Gastrocnemius medialis (tissue), 4 donors: Measurements from ENCODE around the gene FABP7. TPM values are rescaled to one million over a fixed set of nuclear protein-coding genes. Genes with fewer than 3 reads are reported as not detected.
A peak's percentile ranks its signal among the peaks of the same experiment; 100 is the strongest.

Source experiments
- ATAC-seq, 2 donors: fragments of 150-250 bp; one replicate each; pipeline ENCODE4 v1.9.1; 2016
- DNase-seq, 2 donors: peaks; one replicate each; pipeline ENCODE4 v3.0.0-alpha.2; 2019
- H3K27ac ChIP-seq, 4 donors: fragments of 200-600 bp; sonication (generic); 1 replicate in 1 of 4; 2 replicates in 3 of 4; pipeline ENCODE4 v1.5.1; 2016 to 2018; ENCODE audit warnings: mild to moderate bottlenecking in 2 of 4, moderate library complexity in 1 of 4
- H3K27me3 ChIP-seq, 3 donors: fragments of 200-600 bp; sonication (generic) in 2 of 3; 1 replicate in 1 of 3; 2 replicates in 2 of 3; pipeline versions ENCODE4 v1.5.1 to v1.6.0; 2016 to 2019; ENCODE audit warnings: mild to moderate bottlenecking in 1 of 3, moderate library complexity in 1 of 3
- H3K36me3 ChIP-seq, 2 donors: fragments of 200-600 bp; sonication (generic) in 1 of 2; one replicate each; pipeline ENCODE4 v1.5.1; 2017 to 2018
- H3K4me1 ChIP-seq, 2 donors: fragments of 200-600 bp; sonication (generic) in 1 of 2; one replicate each; pipeline ENCODE4 v1.5.1; 2016 to 2017; ENCODE audit warnings: mild to moderate bottlenecking in 2 of 2
- H3K4me3 ChIP-seq, 4 donors: fragments of 200-600 bp; sonication (generic) in 3 of 4; 1 replicate in 1 of 4; 2 replicates in 3 of 4; pipeline ENCODE4 v1.5.1; 2016 to 2019; ENCODE audit warnings: mild to moderate bottlenecking in 2 of 4
- H3K9me3 ChIP-seq, 3 donors: fragments of 200-600 bp; sonication (generic) in 2 of 3; 1 replicate in 1 of 3; 2 replicates in 2 of 3; pipeline ENCODE4 v1.5.1; 2016 to 2019
- POLR2A ChIP-seq, 2 donors: fragments of 450-650 bp; IDR thresholded peaks; one replicate each; pipeline ENCODE4 v1.6.1; 2017; ENCODE audit warnings: antibody characterized with exemption in 2 of 2, mild to moderate bottlenecking in 2 of 2, moderate library complexity in 2 of 2
- in situ Hi-C, 4 donors: fragments of 200-750 bp; cut with MboI; loops; one replicate each; pipeline versions ENCODE4 v1.15.0 to v1.8.0; 2017; ENCODE audit warnings: low sequenced_read_pairs in 4 of 4
- intact Hi-C: fragments of 100-400 bp; cut with DNase I; formaldehyde crosslinking; loops from one replicate; pipeline ENCODE4 v1.15.1; 2023; ENCODE audit warnings: low total_unique reads
- total RNA-seq, 4 donors: library from RNA; depleted of rRNA; stranded (reverse); fragments of >200 nt; gene quantifications; one replicate each; pipeline versions ENCODE4 v1.1.0 to v1.2.3, GENCODE V29; 2016
- TF ChIP-seq, protein P1 (sequence below), 5 experiments: fragments of 450-650 bp in 3 of 5; fragments of 200-600 bp in 2 of 5; sonication (generic) in 2 of 5; IDR thresholded peaks in 4 of 5; conservative IDR thresholded peaks in 1 of 5; 1 replicate in 4 of 5; 2 replicates in 1 of 5; pipeline ENCODE4 v1.5.1; 2016 to 2019; ENCODE audit warnings: antibody characterized with exemption in 5 of 5, mild to moderate bottlenecking in 3 of 5, moderate library complexity in 3 of 5

Gene FABP7
- total RNA-seq, 4 donors from 2014 or later = 0.51 to 21.0 (median 5.9) TPM

DNA sequence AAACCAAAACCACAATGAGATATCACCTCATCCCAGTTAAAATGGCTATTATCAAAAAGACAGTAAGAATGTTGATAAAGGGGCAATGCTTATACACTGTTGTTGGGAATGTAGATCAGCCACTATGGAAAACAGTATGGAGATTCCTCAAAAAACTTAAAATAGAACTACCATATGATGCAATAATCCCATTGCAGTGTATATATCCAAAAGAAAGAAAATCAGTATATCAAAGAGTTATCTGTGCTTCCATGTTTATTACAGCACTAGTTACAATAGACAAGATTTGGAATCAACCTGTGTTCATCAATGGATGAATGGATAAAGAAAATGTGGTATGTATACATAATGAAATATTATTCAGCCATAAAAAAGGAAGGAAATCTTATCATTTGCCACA lies 3.5 kb upstream of the FABP7 start:
- in situ Hi-C loops (no loop called here), intact Hi-C loops (no loop called here)
- DNase-seq (no peak), ATAC-seq (no peak)
- TF ChIP-seq, protein P1, sequence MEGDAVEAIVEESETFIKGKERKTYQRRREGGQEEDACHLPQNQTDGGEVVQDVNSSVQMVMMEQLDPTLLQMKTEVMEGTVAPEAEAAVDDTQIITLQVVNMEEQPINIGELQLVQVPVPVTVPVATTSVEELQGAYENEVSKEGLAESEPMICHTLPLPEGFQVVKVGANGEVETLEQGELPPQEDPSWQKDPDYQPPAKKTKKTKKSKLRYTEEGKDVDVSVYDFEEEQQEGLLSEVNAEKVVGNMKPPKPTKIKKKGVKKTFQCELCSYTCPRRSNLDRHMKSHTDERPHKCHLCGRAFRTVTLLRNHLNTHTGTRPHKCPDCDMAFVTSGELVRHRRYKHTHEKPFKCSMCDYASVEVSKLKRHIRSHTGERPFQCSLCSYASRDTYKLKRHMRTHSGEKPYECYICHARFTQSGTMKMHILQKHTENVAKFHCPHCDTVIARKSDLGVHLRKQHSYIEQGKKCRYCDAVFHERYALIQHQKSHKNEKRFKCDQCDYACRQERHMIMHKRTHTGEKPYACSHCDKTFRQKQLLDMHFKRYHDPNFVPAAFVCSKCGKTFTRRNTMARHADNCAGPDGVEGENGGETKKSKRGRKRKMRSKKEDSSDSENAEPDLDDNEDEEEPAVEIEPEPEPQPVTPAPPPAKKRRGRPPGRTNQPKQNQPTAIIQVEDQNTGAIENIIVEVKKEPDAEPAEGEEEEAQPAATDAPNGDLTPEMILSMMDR (IDR thresholded peaks at IDR 0.05 in 4 of 5, conservative IDR thresholded peaks at IDR 0.05 in 1 of 5) = no peak
- TF ChIP-seq POLR2A (IDR thresholded peaks at IDR 0.05) = no peak
- Histone ChIP-seq H3K27ac (no peak overlapping the region), H3K9me3 (no peaks in the 10 kb centered on the region), H3K36me3 (no peaks in the 10 kb centered on the region), H3K4me3 (no peak overlapping the region), H3K4me1 (peaks cover 3 to 7% of the 10 kb centered on the region in 2 donors), H3K27me3 (no peaks in the 10 kb centered on the region)

DNA sequence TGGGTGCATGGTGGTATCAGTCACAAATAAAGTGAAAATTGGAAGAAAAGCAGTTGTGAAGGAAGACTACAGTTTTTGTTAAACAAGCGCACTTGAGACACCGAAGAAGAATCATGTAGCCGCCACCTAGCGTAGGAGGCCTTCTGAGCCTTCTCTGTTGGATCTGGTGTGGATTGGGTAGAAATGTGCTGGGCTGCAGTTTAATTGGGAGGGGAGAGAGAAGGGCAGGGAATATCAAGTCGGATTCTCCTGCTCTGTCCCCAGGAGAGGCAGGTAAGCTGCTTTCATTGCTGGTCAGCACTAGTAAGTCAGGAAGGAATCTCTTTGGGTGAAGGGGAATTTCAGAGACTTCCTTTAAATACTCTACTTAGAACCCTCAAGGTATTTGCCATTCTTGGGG lies 1.2 kb upstream of the FABP7 start:
- no peak for DNase-seq
- intact Hi-C loops (no loop called here), in situ Hi-C loops (no loop called here)
- ATAC-seq = no peak
- Histone ChIP-seq H3K36me3 (no peaks in the 10 kb centered on the region), H3K27ac (no peak overlapping the region), H3K9me3 (no peaks in the 10 kb centered on the region), H3K27me3 (no peaks in the 10 kb centered on the region), H3K4me3 (no peak overlapping the region), H3K4me1 (peaks cover 3 to 7% of the 10 kb centered on the region in 2 donors)
- TF ChIP-seq, protein P1 (IDR thresholded peaks at IDR 0.05 in 4 of 5, conservative IDR thresholded peaks at IDR 0.05 in 1 of 5) = no peak
- TF ChIP-seq POLR2A (IDR thresholded peaks at IDR 0.05) = no peak

DNA sequence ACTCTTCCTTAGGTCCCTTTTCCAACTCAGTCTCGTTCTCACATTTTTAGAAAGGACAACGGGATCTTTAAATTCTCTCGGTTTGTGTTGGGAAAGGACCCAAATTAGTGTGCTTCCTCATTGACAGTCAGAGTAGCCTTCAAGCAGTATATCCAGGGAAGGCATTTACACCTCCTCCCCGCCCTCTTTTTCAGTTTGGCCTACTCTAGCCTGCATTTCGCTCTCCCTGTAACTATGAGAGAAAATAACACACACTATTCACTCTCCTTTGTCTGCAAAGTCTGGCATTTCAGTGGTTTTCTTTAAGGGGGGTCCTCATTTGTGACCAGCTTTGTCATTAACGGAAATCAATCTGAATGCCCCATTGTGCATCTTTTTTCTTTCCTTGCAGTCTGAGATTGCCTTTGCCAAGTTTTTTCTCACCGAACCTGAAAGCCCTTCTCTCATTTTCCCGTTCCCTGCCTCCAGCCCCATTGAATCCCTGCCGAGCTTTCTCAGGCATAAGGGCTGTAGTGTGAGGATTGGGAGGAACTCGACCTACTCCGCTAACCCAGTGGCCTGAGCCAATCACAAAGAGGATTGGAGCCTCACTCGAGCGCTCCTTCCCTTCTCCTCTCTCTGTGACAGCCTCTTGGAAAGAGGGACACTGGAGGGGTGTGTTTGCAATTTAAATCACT lies 393 bp upstream of the FABP7 start:
- ATAC-seq = peak in 1 of 2 donors; percentile 14
- DNase-seq = no peak
- Histone ChIP-seq H3K4me1 (peaks cover 3 to 7% of the 10 kb centered on the region in 2 donors), H3K4me3 (no peak overlapping the region), H3K27ac (no peak overlapping the region), H3K36me3 (no peaks in the 10 kb centered on the region), H3K27me3 (no peaks in the 10 kb centered on the region), H3K9me3 (no peaks in the 10 kb centered on the region)
- TF ChIP-seq, protein P1 (IDR thresholded peaks at IDR 0.05 in 4 of 5, conservative IDR thresholded peaks at IDR 0.05 in 1 of 5) = no peak
- no peak for TF ChIP-seq POLR2A (IDR thresholded peaks at IDR 0.05)
- in situ Hi-C loops = no loop called here
- intact Hi-C loops = no loop called here

DNA sequence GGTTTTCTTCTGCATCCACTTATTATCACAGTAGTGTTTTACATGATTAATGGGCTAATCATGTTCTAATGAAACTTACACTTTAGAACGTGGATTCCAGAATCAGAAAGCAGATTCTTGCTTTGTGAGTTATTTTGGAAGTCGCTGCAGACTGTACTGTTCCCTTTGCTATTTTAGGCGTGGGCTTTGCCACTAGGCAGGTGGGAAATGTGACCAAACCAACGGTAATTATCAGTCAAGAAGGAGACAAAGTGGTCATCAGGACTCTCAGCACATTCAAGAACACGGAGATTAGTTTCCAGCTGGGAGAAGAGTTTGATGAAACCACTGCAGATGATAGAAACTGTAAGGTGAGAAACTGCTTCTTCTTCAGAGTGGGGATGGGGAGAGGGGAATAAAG lies 598 bp downstream of the FABP7 start:
- Histone ChIP-seq H3K9me3 (no peaks in the 10 kb centered on the region), H3K27me3 (no peaks in the 10 kb centered on the region), H3K36me3 (no peaks in the 10 kb centered on the region), H3K27ac (peak overlapping the region in 2 of 4 donors; percentile 17 to 19), H3K4me1 (peaks cover 3 to 7% of the 10 kb centered on the region in 2 donors), H3K4me3 (peak overlapping the region in 1 of 4 donors; percentile 20)
- in situ Hi-C loops (no loop called here), intact Hi-C loops (no loop called here)
- DNase-seq = no peak
- no peak for TF ChIP-seq POLR2A (IDR thresholded peaks at IDR 0.05)
- TF ChIP-seq, protein P1 (IDR thresholded peaks at IDR 0.05 in 4 of 5, conservative IDR thresholded peaks at IDR 0.05 in 1 of 5) = no peak
- ATAC-seq = peak in 1 of 2 donors; percentile 24

DNA sequence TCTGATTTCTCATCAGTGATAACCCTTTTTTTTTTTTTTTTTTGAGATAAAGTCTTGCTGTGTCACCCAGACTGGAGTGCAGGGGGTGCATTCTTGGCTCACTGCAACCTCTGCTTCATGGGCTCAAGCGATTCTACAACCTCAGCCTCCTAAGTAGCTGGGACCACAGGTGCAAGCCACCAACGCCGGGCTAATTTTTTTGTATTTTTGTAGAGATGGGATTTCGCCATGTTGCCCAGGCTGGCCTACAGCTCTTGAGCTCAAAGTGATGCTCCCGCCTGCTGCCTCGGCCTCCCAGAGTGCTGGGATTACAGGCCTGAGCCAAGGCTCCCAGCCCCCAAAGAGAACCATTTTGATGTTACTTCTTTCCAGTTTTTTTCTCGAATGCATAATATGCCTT lies 2.2 kb downstream of the FABP7 start:
- Histone ChIP-seq H3K27ac (no peak overlapping the region), H3K4me1 (peaks cover 3 to 11% of the 10 kb centered on the region in 2 donors), H3K4me3 (no peak overlapping the region), H3K36me3 (no peaks in the 10 kb centered on the region), H3K27me3 (no peaks in the 10 kb centered on the region), H3K9me3 (no peaks in the 10 kb centered on the region)
- intact Hi-C loops = no loop called here
- DNase-seq = no peak
- no peak for TF ChIP-seq POLR2A (IDR thresholded peaks at IDR 0.05)
- TF ChIP-seq, protein P1 (IDR thresholded peaks at IDR 0.05 in 4 of 5, conservative IDR thresholded peaks at IDR 0.05 in 1 of 5) = no peak
- ATAC-seq = no peak
- in situ Hi-C loops = no loop called here
